ENCODE measurements around the gene ZP2.
"Not testable (repeated sequence)": the region's sequence is repeated elsewhere in the genome, so short reads cannot be mapped to it uniquely, and the experiment has no call there.

Gene ZP2

GRCh38 chr16:21211486-21211885, at the start of gene ZP2:
Gene ZP2 (minus strand): TSS chr16:21211574. CDS start chr16:21211547, 27 bp downstream.
- DNase-seq (ENCODE audit: low read depth), result no peak

- no peak for DNase-seq (ENCODE audit: low read depth)
Measured at GRCh38 chr16:21257284-21257683, 45.9 kb upstream of the ZP2 start.

GRCh38 chr16:21256636-21257035, 45.3 kb upstream of the ZP2 start:
- DNase-seq (ENCODE audit: low read depth), result no peak

GRCh38 chr16:21253470-21253869, 42.1 kb upstream of the ZP2 start:
- no peak for DNase-seq (ENCODE audit: low read depth)

- DNase-seq (ENCODE audit: low read depth), result no peak
Measured at GRCh38 chr16:21250072-21250923, 38.9 kb upstream of the ZP2 start.

- not testable (repeated sequence) for DNase-seq (ENCODE audit: low read depth)
Measured at GRCh38 chr16:21248179-21248578, 36.8 kb upstream of the ZP2 start.

- no peak for DNase-seq (ENCODE audit: low read depth)
Measured at GRCh38 chr16:21244518-21245215, 33.3 kb upstream of the ZP2 start.

GRCh38 chr16:21242756-21243155, 31.4 kb upstream of the ZP2 start:
- no peak for DNase-seq (ENCODE audit: low read depth)

GRCh38 chr16:21239646-21240045, 28.3 kb upstream of the ZP2 start:
- DNase-seq (ENCODE audit: low read depth), result no peak

- no peak for DNase-seq (ENCODE audit: low read depth)
Measured at GRCh38 chr16:21236831-21237230, 25.5 kb upstream of the ZP2 start.

GRCh38 chr16:21235199-21235585, 23.8 kb upstream of the ZP2 start:
- DNase-seq (ENCODE audit: low read depth), result no peak

GRCh38 chr16:21233521-21234150, 22.3 kb upstream of the ZP2 start, which contains the start of gene ANKS4B:
Gene ANKS4B (plus strand): TSS chr16:21233699. CDS start chr16:21233738, 39 bp downstream.
- DNase-seq (ENCODE audit: low read depth), result no peak

- no peak for DNase-seq (ENCODE audit: low read depth)
Measured at GRCh38 chr16:21233045-21233520, 21.7 kb upstream of the ZP2 start.

GRCh38 chr16:21228361-21228872, 17.0 kb upstream of the ZP2 start:
- DNase-seq (ENCODE audit: low read depth), result no peak

- no peak for DNase-seq (ENCODE audit: low read depth)
Measured at GRCh38 chr16:21227866-21228265, 16.5 kb upstream of the ZP2 start.

GRCh38 chr16:21226749-21227148, 15.4 kb upstream of the ZP2 start:
- DNase-seq (ENCODE audit: low read depth), result no peak

GRCh38 chr16:21224800-21225199, 13.4 kb upstream of the ZP2 start:
- DNase-seq (ENCODE audit: low read depth), result no peak

GRCh38 chr16:21223787-21224186, 12.4 kb upstream of the ZP2 start:
- DNase-seq (ENCODE audit: low read depth), result no peak

- no peak for DNase-seq (ENCODE audit: low read depth)
Measured at GRCh38 chr16:21222495-21223337, 11.3 kb upstream of the ZP2 start.

GRCh38 chr16:21219551-21219950, 8.2 kb upstream of the ZP2 start:
- DNase-seq (ENCODE audit: low read depth), result no peak

GRCh38 chr16:21218153-21218552, 6.8 kb upstream of the ZP2 start:
- no peak for DNase-seq (ENCODE audit: low read depth)

- DNase-seq (ENCODE audit: low read depth), result no peak
Measured at GRCh38 chr16:21217121-21217520, 5.7 kb upstream of the ZP2 start.

Data from activated T-helper 1 cell treated with Interleukin-2 at 50 U/mL for 16 hours (primary cell).